NCI-H1105 treated with DMSO at 0.1 percent for 48 hours (cell line): ENCODE data around the gene IFITM2.
"Not testable (repeated sequence)": the region's sequence is repeated elsewhere in the genome, so short reads cannot be mapped to it uniquely, and the experiment has no call there.

Experiments
- DNase-seq: peaks from one replicate; lab custom pipeline; 2025; lab: John Stamatoyannopoulos, UW

The IFITM2 gene

DNA sequence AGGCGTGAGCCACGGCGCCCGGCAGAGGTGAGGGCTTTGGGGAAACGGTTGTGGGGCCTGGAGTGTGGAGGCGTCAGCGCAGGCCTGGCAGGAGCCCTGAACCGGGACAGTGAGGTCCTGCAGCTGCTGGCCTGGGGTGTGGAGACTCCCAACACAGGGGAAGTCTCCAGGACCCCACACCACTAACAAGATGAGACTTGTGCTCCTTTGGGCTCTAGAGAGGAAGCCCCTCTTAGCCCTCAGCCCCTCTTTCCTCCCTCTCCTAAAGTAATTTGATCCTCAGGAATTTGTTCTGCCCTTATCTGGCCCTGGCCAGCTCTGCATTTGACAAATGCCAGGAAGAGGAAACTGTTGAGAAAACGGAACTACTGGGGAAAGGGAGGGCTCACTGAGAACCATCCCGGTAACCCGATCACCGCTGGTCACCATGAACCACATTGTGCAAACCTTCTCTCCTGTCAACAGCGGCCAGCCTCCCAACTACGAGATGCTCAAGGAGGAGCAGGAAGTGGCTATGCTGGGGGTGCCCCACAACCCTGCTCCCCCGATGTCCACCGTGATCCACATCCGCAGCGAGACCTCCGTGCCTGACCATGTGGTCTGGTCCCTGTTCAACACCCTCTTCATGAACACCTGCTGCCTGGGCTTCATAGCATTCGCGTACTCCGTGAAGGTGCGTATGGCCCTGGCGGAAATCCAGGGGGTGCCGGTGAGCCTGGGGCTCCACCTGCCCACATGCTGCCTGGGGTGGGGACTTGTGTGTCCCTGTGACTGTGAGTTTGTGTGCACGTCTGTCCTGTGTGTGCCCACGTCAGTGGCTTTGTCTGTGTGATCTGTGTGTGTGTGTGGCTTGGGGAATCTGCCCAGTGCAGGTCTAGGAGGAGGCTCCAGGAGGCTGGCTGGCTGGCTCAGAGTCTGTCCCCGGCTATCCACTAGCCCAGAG is at the start of gene IFITM2:
Gene IFITM2, plus strand, starts transcription at position 51 of the 943 bp plus-strand sequence. Its CDS starts 377 bp downstream, at position 428.
- DNase-seq = not testable (repeated sequence)

DNA sequence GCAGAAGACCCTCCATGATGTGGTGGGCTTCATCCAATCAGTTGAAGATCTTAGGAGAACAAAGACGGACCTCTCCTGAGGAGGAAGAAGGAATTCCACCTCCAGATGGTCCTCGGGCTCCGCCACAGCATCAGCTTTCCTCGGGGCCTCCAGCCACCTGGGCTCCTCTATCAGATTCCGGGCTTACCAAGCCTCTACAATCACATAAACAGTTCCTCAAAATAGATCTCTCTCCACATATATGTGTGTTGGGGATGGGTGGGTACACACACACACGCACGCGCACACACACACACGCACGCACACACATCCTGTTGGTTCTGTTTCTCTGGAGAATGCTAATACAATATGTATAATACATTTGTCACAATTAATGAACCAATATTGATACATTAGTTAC is 48.2 kb upstream of the IFITM2 start:
- no peak for DNase-seq

DNA sequence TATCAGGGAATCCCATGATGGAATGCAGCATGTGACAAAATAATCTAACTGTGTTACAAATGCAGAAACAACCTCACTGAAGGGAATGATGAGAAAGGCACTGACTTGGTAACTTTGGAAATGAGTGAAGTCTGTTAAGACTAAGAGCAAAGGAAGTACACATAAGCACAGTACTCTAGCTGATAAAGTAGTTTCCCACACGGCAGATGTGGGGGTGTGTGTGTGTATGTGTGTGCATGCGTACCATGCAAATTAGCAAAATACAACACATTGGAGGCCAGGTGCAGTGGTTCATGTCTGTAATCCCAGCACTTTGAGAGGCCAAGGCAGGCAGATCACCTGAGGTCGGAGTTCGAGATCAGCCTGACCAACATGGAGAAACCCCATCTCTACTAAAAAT is 46.0 kb upstream of the IFITM2 start:
- no peak for DNase-seq

DNA sequence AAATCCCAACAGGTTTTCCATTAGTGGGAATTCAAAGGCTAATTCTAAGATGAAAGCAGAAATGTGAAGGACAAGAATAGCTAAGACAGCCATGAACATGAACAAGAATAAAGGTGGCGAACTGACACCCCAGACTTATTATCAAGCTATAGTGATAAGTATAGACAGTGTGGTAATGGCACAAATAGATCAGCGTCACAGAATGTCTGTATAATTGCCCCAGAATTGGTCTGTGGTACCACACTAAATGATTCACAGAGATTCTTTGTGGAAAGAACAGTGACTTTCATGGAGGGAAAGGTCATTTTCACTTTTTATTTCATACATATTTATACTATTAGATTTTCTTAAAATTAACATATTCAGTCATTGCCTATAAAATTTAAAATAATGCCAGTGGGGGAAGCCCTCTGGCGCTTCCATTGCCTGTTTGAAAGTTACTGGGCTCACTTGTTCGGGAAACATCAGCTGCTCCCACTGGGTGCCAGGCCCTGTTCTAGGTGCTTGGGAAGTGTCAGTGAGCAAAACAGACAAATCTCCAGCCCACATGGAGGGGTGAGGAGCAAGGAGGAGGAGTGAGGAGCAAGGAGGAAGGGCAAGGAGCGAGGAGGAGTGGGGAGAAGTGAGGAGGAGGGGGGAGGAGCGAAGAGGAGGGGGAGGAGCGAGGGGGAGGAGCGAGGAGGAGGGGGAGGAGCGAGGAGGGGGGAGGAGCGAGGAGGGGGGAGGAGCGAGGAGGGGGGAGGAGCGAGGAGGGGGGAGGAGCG is 40.8 kb upstream of the IFITM2 start:
- no peak for DNase-seq

DNA sequence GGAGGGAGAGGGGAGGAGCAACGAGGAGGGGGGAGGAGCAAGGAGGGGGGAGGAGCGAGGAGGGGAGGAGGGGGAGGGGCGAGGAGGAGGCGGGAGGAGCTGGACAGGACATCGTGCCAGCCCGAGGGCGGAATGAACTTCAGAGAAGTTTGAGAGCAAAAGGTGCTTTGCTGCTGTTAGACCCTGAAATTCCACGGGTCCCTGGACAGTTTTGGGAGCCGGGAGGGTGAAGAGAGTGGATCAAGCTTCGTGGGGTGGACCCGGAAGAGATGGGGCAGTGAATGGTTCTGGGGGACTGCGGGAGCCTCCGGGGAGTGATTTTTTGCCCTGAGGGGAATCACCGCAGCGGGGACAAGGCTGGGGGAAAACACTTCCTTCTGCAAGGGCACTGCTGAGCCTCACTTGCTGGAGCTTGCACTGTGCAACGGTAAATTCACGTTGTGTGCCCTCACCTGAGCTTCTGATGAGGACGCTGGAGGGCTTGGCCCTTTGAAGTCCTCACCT is 40.1 kb upstream of the IFITM2 start:
- no peak for DNase-seq

DNA sequence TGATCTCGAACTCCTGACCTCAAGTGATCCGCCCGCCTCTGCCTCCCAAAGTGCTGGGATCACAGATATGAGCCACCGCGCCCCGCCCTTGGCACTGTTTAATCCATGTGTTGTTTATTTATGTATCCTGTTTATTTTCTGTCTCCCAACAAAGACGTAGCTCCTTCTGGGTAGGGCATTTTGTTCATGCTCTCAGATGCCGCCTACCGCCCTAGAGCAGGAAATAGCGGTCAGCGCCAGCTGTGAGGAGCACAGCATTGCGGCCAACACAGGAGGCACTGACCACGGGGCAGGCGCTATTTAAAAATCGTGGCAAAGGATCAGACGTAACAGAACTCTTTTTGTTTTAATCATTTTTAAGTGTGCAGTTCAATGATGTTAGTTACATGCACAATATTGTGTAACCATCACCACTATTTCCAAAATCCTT is 38.9 kb upstream of the IFITM2 start:
- not testable (repeated sequence) for DNase-seq

DNA sequence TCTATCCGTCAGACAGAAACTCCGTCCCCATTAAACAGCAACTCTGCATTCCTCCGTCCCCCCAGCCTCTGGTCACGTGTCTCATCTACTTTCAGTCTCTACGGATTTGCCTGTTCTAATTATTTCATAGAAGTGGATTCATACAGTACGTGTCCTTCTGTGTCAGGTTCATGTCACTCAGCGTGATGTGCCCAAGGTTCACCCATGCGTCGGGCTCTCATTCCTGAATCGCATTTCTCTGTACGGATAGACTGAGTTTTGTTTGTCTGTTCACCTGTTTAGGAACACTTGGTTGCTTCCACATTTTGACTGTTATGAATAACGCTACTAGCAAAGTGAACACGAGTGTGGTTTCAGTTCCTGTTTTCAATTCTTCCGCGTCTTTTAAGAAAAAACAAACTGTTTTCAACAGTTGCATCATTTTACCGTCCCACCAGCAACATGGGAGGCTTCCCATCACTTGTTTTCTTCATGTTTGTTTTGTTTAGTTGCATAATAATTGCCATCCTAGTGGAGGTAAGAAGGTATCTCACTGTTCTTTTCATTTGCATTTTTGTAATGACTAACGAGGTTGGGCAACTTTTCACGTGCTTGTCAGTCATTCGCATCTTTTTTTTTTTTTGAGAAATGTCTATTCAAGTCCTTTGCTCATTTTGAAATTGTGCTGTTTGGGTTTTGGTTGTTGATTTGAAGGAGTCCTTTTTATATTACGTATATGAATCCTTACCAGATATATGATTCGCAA is 38.3 kb upstream of the IFITM2 start:
- no peak for DNase-seq

DNA sequence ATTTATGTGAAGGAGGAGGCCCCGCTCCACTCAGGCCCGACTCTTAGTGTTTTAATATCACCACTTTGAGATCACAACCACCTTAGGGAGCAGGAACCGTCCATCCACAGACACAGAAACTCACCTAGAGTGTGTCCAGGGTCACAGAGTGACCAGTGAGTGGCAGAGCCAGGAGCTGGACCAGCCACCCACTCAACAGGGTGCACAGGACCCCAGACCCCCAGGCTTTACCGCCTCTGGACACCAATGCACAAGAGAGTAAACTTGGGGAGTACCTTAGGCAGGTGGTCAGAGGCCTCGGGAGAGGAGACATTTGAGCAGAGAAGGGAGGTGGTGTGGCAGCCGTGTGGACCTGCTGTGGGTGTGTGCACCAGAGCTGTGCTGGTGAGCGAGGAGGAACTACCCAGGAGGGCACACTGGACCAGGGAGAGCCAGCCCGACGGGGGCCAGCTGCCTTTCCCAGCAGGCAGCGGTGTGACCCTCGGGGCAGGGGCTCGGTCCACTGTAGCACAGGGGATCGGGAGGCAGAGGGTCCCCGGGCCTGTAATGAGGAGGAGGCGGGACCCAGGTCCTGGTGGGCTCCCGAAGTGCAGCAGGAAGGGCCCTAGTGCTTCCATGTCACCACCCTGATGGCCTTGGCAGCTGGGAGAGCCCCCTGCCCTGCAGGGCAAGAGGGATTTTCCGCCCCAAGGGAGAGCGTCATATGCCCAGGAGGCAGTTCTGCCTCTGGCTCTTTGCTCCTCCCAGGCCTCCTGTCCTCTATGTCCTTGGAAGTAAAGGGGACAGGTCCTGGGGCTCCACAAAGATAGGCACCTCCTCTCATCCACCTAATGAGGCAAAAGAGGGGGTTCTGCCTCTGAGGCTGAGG is 36.9 kb upstream of the IFITM2 start:
- DNase-seq = no peak

DNA sequence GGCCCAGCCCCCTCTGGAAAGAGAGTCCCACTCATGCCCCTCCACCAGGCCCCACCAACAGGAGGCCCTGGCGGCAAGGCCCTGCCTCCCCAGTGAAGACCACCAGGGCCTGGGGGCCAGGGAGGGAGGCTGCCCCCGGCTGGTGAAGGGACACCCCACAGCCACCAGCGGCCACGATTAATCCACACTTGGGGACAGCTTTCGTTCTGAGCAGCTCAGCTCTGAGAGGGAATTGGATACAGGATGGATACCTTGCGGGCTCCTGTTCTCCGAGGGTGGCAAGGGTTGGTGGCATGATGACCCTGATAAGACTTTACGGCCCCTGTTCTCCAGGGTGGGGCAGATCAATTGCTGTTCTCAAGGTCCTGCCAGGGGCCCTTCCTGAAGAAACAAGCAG is 36.3 kb upstream of the IFITM2 start:
- no peak for DNase-seq

DNA sequence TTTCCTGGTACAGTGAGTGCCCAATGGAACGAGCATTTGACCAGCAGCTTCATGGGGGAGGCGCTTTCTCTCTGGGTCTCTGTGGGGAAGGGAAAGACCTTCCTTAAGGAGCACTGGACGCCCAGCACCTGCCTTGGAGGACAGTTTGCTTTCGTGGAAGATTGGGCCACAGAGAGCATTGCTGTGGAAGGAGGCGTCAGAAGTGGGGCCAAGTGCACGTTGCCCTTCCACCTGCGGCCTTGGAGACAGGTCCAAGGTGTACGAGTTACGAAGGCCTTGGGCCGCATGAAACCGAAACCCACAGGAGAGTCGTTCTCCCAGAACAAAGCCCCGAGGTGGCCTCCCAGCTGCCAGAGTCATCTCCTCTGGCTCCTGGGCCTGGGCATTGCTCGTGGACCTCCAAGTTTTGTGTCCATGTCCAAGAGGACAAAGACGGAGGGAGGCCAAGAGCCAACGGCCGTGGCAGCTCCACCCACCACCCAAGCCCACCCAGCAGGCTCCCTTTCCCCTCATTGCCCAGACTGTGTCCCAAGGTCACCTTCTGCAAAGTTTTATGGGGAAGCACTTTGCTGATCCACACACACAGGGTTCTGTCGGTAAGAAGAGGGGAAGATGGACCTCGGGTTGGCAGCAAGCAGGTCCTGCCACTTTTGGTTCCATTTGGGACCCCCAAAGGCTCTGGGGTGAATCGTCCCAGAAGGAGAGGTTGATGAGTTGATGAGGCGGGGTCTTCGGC is 35.3 kb upstream of the IFITM2 start:
- no peak for DNase-seq

DNA sequence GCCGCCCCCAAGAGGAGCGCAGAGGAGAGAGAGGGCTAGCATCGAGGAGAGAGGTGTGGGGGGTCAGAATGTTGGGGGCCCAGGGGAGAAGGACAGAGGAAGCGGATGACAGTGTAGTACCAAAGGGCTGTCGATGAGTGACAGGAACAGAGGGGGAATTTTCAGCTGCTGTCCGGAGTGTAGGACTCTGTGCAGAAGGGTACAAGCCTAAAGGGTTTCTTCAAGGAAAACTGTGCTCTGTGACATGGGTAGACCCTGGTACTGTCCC is 34.8 kb upstream of the IFITM2 start:
- no peak for DNase-seq

DNA sequence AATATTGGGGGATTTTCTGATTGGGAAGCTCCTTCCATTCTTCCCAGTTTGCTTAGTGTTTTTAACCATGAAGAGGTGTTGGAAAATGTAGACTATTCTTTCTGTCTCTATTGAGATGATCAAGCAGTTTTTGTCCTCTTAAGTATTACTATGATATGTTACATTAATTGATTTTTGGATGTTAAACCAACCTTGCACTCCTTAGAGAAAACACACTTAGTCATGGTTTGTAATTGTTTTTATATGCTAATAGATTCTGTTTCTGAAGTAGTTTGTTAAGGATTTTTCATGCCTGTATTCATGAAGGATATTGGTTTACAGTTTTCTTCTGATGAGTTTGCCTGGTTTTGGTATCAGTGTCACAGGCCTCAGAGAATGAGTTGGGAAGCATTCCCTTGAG is 31.4 kb upstream of the IFITM2 start:
- DNase-seq = no peak

DNA sequence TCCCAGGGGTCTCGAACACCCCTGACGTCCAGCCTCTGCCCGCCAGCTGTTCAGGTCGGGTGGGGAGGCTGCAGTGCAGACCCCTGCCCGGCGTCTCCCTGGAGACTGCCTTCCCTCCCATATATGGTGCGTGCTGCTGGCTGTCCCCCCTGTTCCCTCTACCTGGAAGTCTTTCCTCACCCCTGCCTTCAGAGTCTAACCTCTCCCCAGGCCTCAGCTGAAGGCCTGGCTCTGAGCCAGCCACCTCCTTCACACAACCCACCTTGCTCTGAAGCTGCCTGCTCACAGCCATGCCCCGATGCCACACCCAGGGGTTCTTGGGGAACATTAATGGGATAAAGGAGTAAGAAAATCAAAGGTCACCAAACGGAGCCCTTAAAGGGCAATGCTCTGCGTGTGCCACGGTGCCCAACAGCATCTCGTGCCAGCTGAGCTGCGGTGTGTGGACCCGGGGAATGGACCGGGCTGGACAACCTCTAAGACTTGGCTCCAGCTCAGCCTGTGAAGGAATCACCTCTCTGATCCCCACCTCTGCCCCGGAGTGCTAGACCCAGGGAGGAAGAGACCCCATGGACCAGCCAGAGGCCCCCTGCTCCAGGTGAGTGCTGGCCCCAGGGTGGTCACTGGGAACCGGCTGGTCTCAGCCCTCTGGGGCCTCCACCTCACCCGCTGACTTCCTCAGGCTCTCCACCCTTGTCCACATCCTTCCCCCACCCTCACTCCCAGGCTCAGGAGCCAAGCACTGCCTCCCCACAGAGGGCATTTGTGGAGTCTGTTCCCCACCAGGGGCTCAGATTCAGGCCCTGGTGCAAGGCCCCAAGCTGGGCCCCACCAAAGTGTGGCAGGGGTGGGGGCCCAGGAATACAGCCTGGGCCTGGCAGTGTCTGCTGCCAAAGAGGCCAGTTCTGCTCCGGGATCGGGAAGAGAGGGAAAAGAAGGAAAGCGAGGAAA is 29.3 kb upstream of the IFITM2 start, which contains the start of gene NLRP6:
Gene NLRP6, plus strand, starts transcription at position 407 of the 951 bp plus-strand sequence. Its CDS starts 163 bp downstream, at position 570.
- no peak for DNase-seq

DNA sequence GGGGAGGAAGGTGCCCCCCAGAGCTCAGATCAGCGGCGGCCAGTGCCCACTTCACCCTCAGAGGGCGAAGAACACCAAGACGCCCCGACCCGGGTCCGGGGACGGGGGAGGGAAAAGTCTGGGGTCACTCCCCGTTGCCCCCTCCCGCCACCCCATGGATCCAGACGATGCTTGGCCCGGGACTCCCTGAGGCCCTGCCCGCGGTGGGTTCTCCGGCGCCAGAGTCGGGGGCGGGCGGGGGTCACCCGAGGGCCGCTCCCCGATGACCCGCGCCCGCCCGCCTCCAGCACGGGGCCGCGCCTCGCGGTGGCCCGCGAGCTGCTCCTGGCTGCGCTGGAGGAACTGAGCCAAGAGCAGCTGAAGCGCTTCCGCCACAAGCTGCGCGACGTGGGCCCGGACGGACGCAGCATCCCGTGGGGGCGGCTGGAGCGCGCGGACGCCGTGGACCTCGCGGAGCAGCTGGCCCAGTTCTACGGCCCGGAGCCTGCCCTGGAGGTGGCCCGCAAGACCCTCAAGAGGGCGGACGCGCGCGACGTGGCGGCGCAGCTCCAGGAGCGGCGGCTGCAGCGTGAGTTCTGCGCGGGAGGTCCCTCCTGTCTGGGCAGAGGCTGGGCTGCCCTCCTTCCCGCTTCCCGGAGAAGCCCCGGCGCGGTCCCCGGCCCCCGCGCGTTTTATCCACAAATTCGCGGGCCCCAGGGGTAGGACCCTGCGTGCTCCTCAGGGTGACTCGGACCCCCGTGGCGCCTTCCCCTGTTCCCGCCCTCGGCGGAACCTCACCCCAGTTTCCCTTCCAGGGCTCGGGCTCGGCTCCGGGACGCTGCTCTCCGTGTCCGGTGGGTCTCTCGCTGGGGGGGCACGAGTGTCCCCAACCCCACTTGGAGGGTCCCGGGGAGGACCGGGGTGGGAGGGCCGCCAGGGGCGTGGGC is 28.3 kb upstream of the IFITM2 start:
- no peak for DNase-seq

DNA sequence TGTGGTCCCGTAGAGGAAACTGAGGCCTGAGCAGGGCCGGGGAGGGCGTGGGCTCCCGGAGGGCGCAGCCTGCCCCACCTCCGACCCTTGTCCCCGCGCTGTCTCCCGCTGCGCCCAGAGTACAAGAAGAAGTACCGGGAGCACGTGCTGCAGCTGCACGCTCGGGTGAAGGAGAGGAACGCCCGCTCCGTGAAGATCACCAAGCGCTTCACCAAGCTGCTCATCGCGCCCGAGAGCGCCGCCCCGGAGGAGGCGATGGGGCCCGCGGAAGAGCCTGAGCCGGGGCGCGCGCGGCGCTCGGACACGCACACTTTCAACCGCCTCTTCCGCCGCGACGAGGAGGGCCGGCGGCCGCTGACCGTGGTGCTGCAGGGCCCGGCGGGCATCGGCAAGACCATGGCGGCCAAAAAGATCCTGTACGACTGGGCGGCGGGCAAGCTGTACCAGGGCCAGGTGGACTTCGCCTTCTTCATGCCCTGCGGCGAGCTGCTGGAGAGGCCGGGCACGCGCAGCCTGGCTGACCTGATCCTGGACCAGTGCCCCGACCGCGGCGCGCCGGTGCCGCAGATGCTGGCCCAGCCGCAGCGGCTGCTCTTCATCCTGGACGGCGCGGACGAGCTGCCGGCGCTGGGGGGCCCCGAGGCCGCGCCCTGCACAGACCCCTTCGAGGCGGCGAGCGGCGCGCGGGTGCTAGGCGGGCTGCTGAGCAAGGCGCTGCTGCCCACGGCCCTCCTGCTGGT is 27.5 kb upstream of the IFITM2 start:
- no peak for DNase-seq

DNA sequence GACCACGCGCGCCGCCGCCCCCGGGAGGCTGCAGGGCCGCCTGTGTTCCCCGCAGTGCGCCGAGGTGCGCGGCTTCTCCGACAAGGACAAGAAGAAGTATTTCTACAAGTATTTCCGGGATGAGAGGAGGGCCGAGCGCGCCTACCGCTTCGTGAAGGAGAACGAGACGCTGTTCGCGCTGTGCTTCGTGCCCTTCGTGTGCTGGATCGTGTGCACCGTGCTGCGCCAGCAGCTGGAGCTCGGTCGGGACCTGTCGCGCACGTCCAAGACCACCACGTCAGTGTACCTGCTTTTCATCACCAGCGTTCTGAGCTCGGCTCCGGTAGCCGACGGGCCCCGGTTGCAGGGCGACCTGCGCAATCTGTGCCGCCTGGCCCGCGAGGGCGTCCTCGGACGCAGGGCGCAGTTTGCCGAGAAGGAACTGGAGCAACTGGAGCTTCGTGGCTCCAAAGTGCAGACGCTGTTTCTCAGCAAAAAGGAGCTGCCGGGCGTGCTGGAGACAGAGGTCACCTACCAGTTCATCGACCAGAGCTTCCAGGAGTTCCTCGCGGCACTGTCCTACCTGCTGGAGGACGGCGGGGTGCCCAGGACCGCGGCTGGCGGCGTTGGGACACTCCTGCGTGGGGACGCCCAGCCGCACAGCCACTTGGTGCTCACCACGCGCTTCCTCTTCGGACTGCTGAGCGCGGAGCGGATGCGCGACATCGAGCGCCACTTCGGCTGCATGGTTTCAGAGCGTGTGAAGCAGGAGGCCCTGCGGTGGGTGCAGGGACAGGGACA is 26.7 kb upstream of the IFITM2 start:
- DNase-seq = no peak
